ENCODE measurements around the gene TRAPPC10. TPM values are rescaled to one million over a fixed set of nuclear protein-coding genes. Genes with fewer than 3 reads are reported as not detected.

TRAPPC10 gene
- total and polyA plus RNA-seq, 9 of the 15 experiments (the other 6 are each of a cell fraction or from before 2014, with no cell fraction given) = 1.1 to 33.8 (median 24.3) TPM

DNA sequence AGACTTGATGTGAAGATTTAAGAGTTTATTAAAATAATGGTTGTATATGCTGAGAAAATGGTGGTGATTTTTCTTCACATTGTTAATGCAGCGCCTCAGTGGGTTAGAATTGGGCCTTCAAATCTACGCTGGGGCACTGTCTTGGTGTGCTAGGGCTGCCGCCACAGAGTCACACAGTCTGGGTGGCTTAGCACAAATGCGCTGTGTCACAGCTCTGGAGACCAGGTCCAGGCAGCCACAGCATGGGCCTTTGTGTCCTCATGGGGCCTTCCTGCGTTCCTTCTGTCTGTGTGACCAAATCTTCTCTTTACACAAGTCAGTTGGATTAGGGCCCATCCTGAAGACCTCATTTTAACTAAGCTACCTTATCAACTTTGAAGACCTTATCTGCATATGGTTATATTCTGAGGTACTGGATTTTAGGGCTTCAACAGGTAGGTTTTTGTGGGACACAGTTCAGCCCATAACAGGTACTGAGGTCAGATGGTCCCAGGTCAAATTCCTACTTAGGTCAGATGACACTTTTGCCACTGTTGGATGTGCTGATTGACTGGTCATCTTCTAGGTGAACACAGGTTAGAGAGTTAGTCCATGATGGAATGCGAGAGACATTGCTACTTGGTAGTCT, 17.5 kb downstream of the TRAPPC10 start:
- peaks cover 37 to 52% of the 10 kb centered on the region in 2 experiments for H3K4me1 ChIP-seq (replicated peaks in 1 of 2; ENCODE audit: control insufficient read depth in 2 of 2, insufficient read depth in 2 of 2, low read length in 2 of 2)
- intact Hi-C loops (cut with micrococcal nuclease) = loop anchor here (2.0 kb wide), 1 partner anchor 17 kb away; the partner anchor contains the start of gene TRAPPC10
- TF ChIP-seq MBD1 (CRISPR knock-in tag; IDR thresholded peaks at IDR 0.05) (0 out of 2 replicates have a peak, but pooled peaks have one; percentile 8), DPF2 (IDR thresholded peaks at IDR 0.05) (peak; percentile 49; the same call in 1 of the 2 replicates), SMARCA4 (IDR thresholded peaks at IDR 0.05) (0 out of 2 replicates have a peak, but pooled peaks have one; percentile 21), SMARCE1 (IDR thresholded peaks at IDR 0.05) (0 out of 2 replicates have a peak, but pooled peaks have one; percentile 16), CSDE1 (IDR thresholded peaks at IDR 0.05) (no peak), POLR2A (conservative IDR thresholded peaks at IDR 0.05) (no peak), RBBP5 (IDR thresholded peaks at IDR 0.05; ENCODE audit: borderline replicate concordance, insufficient read depth, low read length, poor library complexity, severe bottlenecking) (peak; percentile 38), ZNF609 (CRISPR knock-in tag; IDR thresholded peaks at IDR 0.05; ENCODE audit: borderline replicate concordance) (no peak), NFIC (IDR thresholded peaks at IDR 0.05) (peak; percentile 19; the same call in 1 of the 2 replicates), ZC3H4 (CRISPR knock-in tag; IDR thresholded peaks at IDR 0.05; ENCODE audit: borderline replicate concordance) (no peak)
- TF ChIP-seq, protein P1, sequence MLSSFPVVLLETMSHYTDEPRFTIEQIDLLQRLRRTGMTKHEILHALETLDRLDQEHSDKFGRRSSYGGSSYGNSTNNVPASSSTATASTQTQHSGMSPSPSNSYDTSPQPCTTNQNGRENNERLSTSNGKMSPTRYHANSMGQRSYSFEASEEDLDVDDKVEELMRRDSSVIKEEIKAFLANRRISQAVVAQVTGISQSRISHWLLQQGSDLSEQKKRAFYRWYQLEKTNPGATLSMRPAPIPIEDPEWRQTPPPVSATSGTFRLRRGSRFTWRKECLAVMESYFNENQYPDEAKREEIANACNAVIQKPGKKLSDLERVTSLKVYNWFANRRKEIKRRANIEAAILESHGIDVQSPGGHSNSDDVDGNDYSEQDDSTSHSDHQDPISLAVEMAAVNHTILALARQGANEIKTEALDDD (IDR thresholded peaks at IDR 0.05) = peak; percentile 69
- TF ChIP-seq, protein P2, sequence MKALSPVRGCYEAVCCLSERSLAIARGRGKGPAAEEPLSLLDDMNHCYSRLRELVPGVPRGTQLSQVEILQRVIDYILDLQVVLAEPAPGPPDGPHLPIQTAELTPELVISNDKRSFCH (CRISPR knock-in tag; IDR thresholded peaks at IDR 0.05) = no peak
- TF ChIP-seq, protein P2 (tag; IDR thresholded peaks at IDR 0.05) = 0 out of 2 replicates have a peak, but pooled peaks have one; percentile 43

More for the DNA sequence above, 17.5 kb downstream of the TRAPPC10 start:
- H4K20me1 ChIP-seq (replicated peaks; ENCODE audit: control insufficient read depth, insufficient read depth, low read length) = peaks cover 3% of the 10 kb centered on the region; the same call in 1 of the 2 replicates
- peak overlapping the region in 1 of 2 experiments; percentile 84; a peak in 2 of 4 replicates for H3K9ac ChIP-seq (ENCODE audit: insufficient read depth in 1 of 2, low read depth in 2 of 2, low read length in 2 of 2)
- no peaks in the 10 kb centered on the region; a peak in 1 of 5 replicates for H3K27me3 ChIP-seq (ENCODE audit: control insufficient read depth in 2 of 2, insufficient read depth in 2 of 2, low read length in 2 of 2)
- ATAC-seq (peak; percentile 66), DNase-seq (ENCODE audit: extremely low read depth in 1 of 4, low spot score in 3 of 4) (peak in 2 of 4 experiments; percentile 59 to 71), FAIRE-seq (no peak)
- peak overlapping the region; percentile 54; the same call in 2 of the 3 replicates for H3K27ac ChIP-seq (ENCODE audit: extremely low read depth, low read depth, low read length)
- WGBS (ENCODE audit: insufficient coverage, low coverage, missing lambda C conversion rate) = 66% methylated on average over 6 of the region's 6 CpGs
- POLR2A ChIA-PET = interaction anchor here (0.7 to 3.2 kb wide), 4 partner anchors 8 to 15 kb away, joined by 3 to 19 read pairs (median 6); no protein-coding TSS in a partner anchor
- H3K9me1 ChIP-seq (ENCODE audit: control insufficient read depth, insufficient read depth, low read length) = no peaks in the 10 kb centered on the region
- no TSS peak for BruUV-seq (replicated peaks)
- H3K36me3 ChIP-seq (ENCODE audit: control insufficient read depth, insufficient read depth, low read length) = peaks cover 50% of the 10 kb centered on the region
- no peak overlapping the region for H3K4me3 ChIP-seq
- no peaks in the 10 kb centered on the region for H3K9me3 ChIP-seq (replicated peaks; ENCODE audit: control insufficient read depth, insufficient read depth, low read depth, low read length)
- peaks cover 82% of the 10 kb centered on the region for H3K79me2 ChIP-seq (ENCODE audit: control insufficient read depth, insufficient read depth, low read length)
- peak overlapping the region; percentile 40; the same call in 1 of the 2 replicates for H3K4me2 ChIP-seq (ENCODE audit: insufficient read depth, low read length)
- in situ Hi-C loops (cut with MboI) = no loop called here
- CTCF ChIA-PET (ENCODE audit: low intra/inter-chr PET ratio) = interaction anchor here (0.5 kb wide), 1 partner anchor 45 kb away, joined by 3 read pairs; no protein-coding TSS in a partner anchor
- no peak overlapping the region for H2AFZ ChIP-seq (ENCODE audit: low read depth, low read length)

Data from K562 (cell line).